OCI-LY3 (cell line): ENCODE measurements around the gene MDP1.

ENCODE experiments used
- EZH2phosphoT487 ChIP-seq: fragments of 200-600 bp; shearing (Covaris generic); IDR thresholded peaks from 2 replicates; pipeline ENCODE4 v1.6.1; 2018; ENCODE audit warnings: antibody characterized with exemption, mixed run types, low read depth
- TF ChIP-seq, protein P1 (sequence below): fragments of 200-600, 300-600 bp; sonication (generic); IDR thresholded peaks from 2 replicates; pipeline ENCODE4 v1.5.1; 2014; ENCODE audit warnings: antibody characterized with exemption, low read length, low read depth

DNA sequence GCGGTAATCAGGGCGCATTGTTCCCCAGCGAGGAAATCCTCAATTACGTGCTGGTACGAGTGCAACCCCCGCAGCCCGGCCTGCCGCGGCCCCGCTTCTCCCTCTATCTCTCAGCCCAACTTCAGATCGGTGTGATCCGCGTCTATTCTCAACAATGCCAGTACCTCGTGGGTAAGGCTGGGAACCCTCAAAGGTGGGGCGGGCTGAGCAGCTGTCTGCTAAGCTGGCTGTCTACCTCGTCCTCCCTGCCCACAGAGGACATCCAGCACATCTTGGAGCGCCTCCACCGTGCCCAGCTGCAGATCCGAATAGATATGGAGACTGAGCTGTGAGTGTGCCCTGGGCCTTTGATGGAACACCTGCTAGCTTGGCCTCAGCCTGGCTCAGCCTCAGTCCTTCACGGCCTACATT lies 43.0 kb downstream of the MDP1 start:
- TF ChIP-seq, protein P1, sequence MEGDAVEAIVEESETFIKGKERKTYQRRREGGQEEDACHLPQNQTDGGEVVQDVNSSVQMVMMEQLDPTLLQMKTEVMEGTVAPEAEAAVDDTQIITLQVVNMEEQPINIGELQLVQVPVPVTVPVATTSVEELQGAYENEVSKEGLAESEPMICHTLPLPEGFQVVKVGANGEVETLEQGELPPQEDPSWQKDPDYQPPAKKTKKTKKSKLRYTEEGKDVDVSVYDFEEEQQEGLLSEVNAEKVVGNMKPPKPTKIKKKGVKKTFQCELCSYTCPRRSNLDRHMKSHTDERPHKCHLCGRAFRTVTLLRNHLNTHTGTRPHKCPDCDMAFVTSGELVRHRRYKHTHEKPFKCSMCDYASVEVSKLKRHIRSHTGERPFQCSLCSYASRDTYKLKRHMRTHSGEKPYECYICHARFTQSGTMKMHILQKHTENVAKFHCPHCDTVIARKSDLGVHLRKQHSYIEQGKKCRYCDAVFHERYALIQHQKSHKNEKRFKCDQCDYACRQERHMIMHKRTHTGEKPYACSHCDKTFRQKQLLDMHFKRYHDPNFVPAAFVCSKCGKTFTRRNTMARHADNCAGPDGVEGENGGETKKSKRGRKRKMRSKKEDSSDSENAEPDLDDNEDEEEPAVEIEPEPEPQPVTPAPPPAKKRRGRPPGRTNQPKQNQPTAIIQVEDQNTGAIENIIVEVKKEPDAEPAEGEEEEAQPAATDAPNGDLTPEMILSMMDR: no peak
- TF ChIP-seq EZH2phosphoT487: no peak
